HepG2 (cell line): ENCODE results near the gene CAPS2.

Experiments
- CTCF ChIP-seq: sonication (generic); formaldehyde crosslinking; IDR thresholded peaks from 2 replicates; pipeline ENCODE4 v1.5.0; 2020; ENCODE audit warnings: mild to moderate bottlenecking, missing genetic modification reagents, moderate library complexity
- HIVEP1 ChIP-seq: sonication (generic); formaldehyde crosslinking; IDR thresholded peaks from 2 replicates; pipeline ENCODE4 v1.4.0; 2020; ENCODE audit warnings: mild to moderate bottlenecking, missing genetic modification reagents
- MLLT10 ChIP-seq: sonication (generic); formaldehyde crosslinking; IDR thresholded peaks from 2 replicates; pipeline ENCODE4 v1.4.0; 2020; ENCODE audit warnings: missing genetic modification reagents
- POLR2A ChIP-seq, 2 experiments: IDR thresholded peaks; 2 replicates each; pipeline ENCODE4 v1.6.1; 2011; ENCODE audit warnings: low read depth in 2 of 2, low read length in 2 of 2, mild to moderate bottlenecking in 1 of 2, moderate library complexity in 1 of 2; ENCODE audit not compliant: insufficient read depth in 1 of 2

DNA sequence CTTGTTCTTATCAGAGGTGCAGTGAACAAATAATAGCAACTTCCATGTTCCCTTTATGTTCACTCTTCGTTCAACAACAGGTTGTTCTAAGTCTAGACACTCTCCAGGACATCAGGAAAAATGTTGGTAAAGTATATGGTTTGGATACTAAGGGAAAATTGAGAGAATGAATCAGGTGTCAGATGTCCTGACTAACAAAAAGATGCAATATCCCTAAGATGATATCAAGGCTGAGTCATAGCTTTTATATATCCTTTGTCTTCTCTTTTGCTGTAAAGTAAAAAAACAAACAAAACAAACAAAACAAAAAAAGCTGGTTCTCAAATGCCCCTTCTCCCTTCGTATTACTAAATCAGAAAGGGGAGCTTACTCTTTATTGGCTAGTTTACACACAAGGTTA lies 15.4 kb upstream of the CAPS2 start:
- TF ChIP-seq HIVEP1 (CRISPR knock-in tag): no peak
- TF ChIP-seq POLR2A (IDR thresholded peaks at IDR 0.05; ENCODE audit: insufficient read depth in 1 of 2, low read depth in 2 of 2, low read length in 2 of 2): no peak
- no peak for TF ChIP-seq MLLT10
- TF ChIP-seq CTCF: no peak
